ENCODE measurements around the gene CADM4. TPM values are rescaled to one million over a fixed set of nuclear protein-coding genes. Genes with fewer than 3 reads are reported as not detected.
A peak's percentile ranks its signal among the peaks of the same experiment; 100 is the strongest.
"Not testable (repeated sequence)": the region's sequence is repeated elsewhere in the genome, so short reads cannot be mapped to it uniquely, and the experiment has no call there.

CADM4 gene
- total and polyA plus RNA-seq, 9 donors = 6.7 to 27.1 (median 12.6) TPM

- 94% methylated on average over 10 of the region's 12 CpGs for WGBS (ENCODE audit: insufficient coverage)
- no peaks in the 10 kb centered on the region for H3K27me3 ChIP-seq (ENCODE audit: control insufficient read depth, insufficient read depth, low read length)
- no peaks in the 10 kb centered on the region for H3K4me1 ChIP-seq (ENCODE audit: control insufficient read depth, insufficient read depth, low read length)
- no peak overlapping the region for H3K27ac ChIP-seq (ENCODE audit: low read length)
- H3K4me3 ChIP-seq (ENCODE audit: low read length) = no peak overlapping the region
- H3K9me3 ChIP-seq (replicated peaks; ENCODE audit: control insufficient read depth, low read depth, low read length) = no peaks in the 10 kb centered on the region
- DNase-seq = no peak
- peaks cover 48% of the 10 kb centered on the region for H3K36me3 ChIP-seq (ENCODE audit: control insufficient read depth, insufficient read depth, low read length)
Measured at GRCh38 chr19:43612374-43612773, 27.3 kb downstream of the CADM4 start.

- Histone ChIP-seq H3K4me1 (ENCODE audit: control insufficient read depth, insufficient read depth, low read length) (no peaks in the 10 kb centered on the region), H3K4me3 (ENCODE audit: low read length) (no peak within 1 kb of the TSS), H3K9me3 (replicated peaks; ENCODE audit: control insufficient read depth, low read depth, low read length) (no peaks in the 10 kb centered on the region), H3K27ac (ENCODE audit: low read length) (no peak within 1 kb of the TSS), H3K27me3 (ENCODE audit: control insufficient read depth, insufficient read depth, low read length) (no peaks in the 10 kb centered on the region), H3K36me3 (ENCODE audit: control insufficient read depth, insufficient read depth, low read length) (peaks cover 52% of the 10 kb centered on the region)
- no peak for DNase-seq
- 94% methylated on average over 3 of the region's 3 CpGs for WGBS (ENCODE audit: insufficient coverage)
Measured at GRCh38 chr19:43611788-43612187, 27.9 kb downstream of the CADM4 start, which contains the start of gene SRRM5. Gene SRRM5, plus strand, starts transcription at chr19:43612088. Its CDS starts 34 bp downstream, at chr19:43612122.

- H3K9me3 ChIP-seq (replicated peaks; ENCODE audit: control insufficient read depth, low read depth, low read length) = no peaks in the 10 kb centered on the region
- H3K36me3 ChIP-seq (ENCODE audit: control insufficient read depth, insufficient read depth, low read length) = peaks cover 61% of the 10 kb centered on the region
- no peaks in the 10 kb centered on the region for H3K27me3 ChIP-seq (ENCODE audit: control insufficient read depth, insufficient read depth, low read length)
- no peaks in the 10 kb centered on the region for H3K4me1 ChIP-seq (ENCODE audit: control insufficient read depth, insufficient read depth, low read length)
- no peak for DNase-seq
- no peak overlapping the region for H3K27ac ChIP-seq (ENCODE audit: low read length)
- no peak overlapping the region for H3K4me3 ChIP-seq (ENCODE audit: low read length)
- 60% methylated on average over 1 of the region's 3 CpGs for WGBS (ENCODE audit: insufficient coverage)
Measured at GRCh38 chr19:43610493-43610892, 29.2 kb downstream of the CADM4 start.

- Histone ChIP-seq H3K9me3 (replicated peaks; ENCODE audit: control insufficient read depth, low read depth, low read length) (no peaks in the 10 kb centered on the region), H3K36me3 (ENCODE audit: control insufficient read depth, insufficient read depth, low read length) (peaks cover 63% of the 10 kb centered on the region), H3K4me3 (ENCODE audit: low read length) (no peak overlapping the region), H3K4me1 (ENCODE audit: control insufficient read depth, insufficient read depth, low read length) (no peaks in the 10 kb centered on the region), H3K27ac (ENCODE audit: low read length) (no peak overlapping the region), H3K27me3 (ENCODE audit: control insufficient read depth, insufficient read depth, low read length) (no peaks in the 10 kb centered on the region)
- 79% methylated on average over 7 of the region's 7 CpGs for WGBS (ENCODE audit: insufficient coverage)
- DNase-seq = no peak
Measured at GRCh38 chr19:43609872-43610271, 29.8 kb downstream of the CADM4 start.

- Histone ChIP-seq H3K27me3 (ENCODE audit: control insufficient read depth, insufficient read depth, low read length) (no peaks in the 10 kb centered on the region), H3K36me3 (ENCODE audit: control insufficient read depth, insufficient read depth, low read length) (peaks cover 47% of the 10 kb centered on the region), H3K27ac (ENCODE audit: low read length) (no peak overlapping the region), H3K4me3 (ENCODE audit: low read length) (no peak overlapping the region), H3K9me3 (replicated peaks; ENCODE audit: control insufficient read depth, low read depth, low read length) (no peaks in the 10 kb centered on the region), H3K4me1 (ENCODE audit: control insufficient read depth, insufficient read depth, low read length) (no peaks in the 10 kb centered on the region)
- DNase-seq = no peak
- WGBS (ENCODE audit: insufficient coverage) = 82% methylated on average over 15 of the region's 28 CpGs
Measured at GRCh38 chr19:43607238-43608205, 32.1 kb downstream of the CADM4 start.

GRCh38 chr19:43606569-43607229 is 33.0 kb downstream of the CADM4 start:
- 83% methylated on average over 4 of the region's 7 CpGs for WGBS (ENCODE audit: insufficient coverage)
- Histone ChIP-seq H3K4me1 (ENCODE audit: control insufficient read depth, insufficient read depth, low read length) (no peaks in the 10 kb centered on the region), H3K27me3 (ENCODE audit: control insufficient read depth, insufficient read depth, low read length) (no peaks in the 10 kb centered on the region), H3K4me3 (ENCODE audit: low read length) (no peak overlapping the region), H3K36me3 (ENCODE audit: control insufficient read depth, insufficient read depth, low read length) (peaks cover 42% of the 10 kb centered on the region), H3K27ac (ENCODE audit: low read length) (peak overlapping the region; percentile 55), H3K9me3 (replicated peaks; ENCODE audit: control insufficient read depth, low read depth, low read length) (no peaks in the 10 kb centered on the region)
- peak; percentile 75 for DNase-seq

GRCh38 chr19:43605875-43606568 is 33.6 kb downstream of the CADM4 start:
- Histone ChIP-seq H3K9me3 (replicated peaks; ENCODE audit: control insufficient read depth, low read depth, low read length) (no peaks in the 10 kb centered on the region), H3K27ac (ENCODE audit: low read length) (peak overlapping the region; percentile 29), H3K4me1 (ENCODE audit: control insufficient read depth, insufficient read depth, low read length) (no peaks in the 10 kb centered on the region), H3K27me3 (ENCODE audit: control insufficient read depth, insufficient read depth, low read length) (no peaks in the 10 kb centered on the region), H3K36me3 (ENCODE audit: control insufficient read depth, insufficient read depth, low read length) (peaks cover 43% of the 10 kb centered on the region), H3K4me3 (ENCODE audit: low read length) (no peak overlapping the region)
- 62% methylated on average over 2 of the region's 7 CpGs for WGBS (ENCODE audit: insufficient coverage)
- DNase-seq = no peak

- H3K36me3 ChIP-seq (ENCODE audit: control insufficient read depth, insufficient read depth, low read length) = peaks cover 37% of the 10 kb centered on the region
- DNase-seq = not testable (repeated sequence)
- WGBS (ENCODE audit: insufficient coverage) = 69% methylated on average over 2 of the region's 5 CpGs
Measured at GRCh38 chr19:43600326-43600725, 39.3 kb downstream of the CADM4 start.

GRCh38 chr19:43599635-43600295 is 39.9 kb downstream of the CADM4 start:
- Histone ChIP-seq H3K36me3 (ENCODE audit: control insufficient read depth, insufficient read depth, low read length) (peaks cover 37% of the 10 kb centered on the region), H3K9me3 (replicated peaks; ENCODE audit: control insufficient read depth, low read depth, low read length) (no peaks in the 10 kb centered on the region), H3K4me1 (ENCODE audit: control insufficient read depth, insufficient read depth, low read length) (peaks cover 19% of the 10 kb centered on the region), H3K4me3 (ENCODE audit: low read length) (no peak overlapping the region), H3K27ac (ENCODE audit: low read length) (no peak overlapping the region), H3K27me3 (ENCODE audit: control insufficient read depth, insufficient read depth, low read length) (no peaks in the 10 kb centered on the region)
- DNase-seq = no peak
- 84% methylated on average over 2 of the region's 4 CpGs for WGBS (ENCODE audit: insufficient coverage)

More at GRCh38 chr19:43600326-43600725, 39.3 kb downstream of the CADM4 start:
- H3K27ac ChIP-seq (ENCODE audit: low read length); H3K9me3 ChIP-seq (replicated peaks; ENCODE audit: control insufficient read depth, low read depth, low read length); H3K4me3 ChIP-seq (ENCODE audit: low read length); H3K27me3 ChIP-seq (ENCODE audit: control insufficient read depth, insufficient read depth, low read length): not testable (repeated sequence)
- H3K4me1 ChIP-seq (ENCODE audit: control insufficient read depth, insufficient read depth, low read length) = peaks cover 14% of the 10 kb centered on the region

Data from muscle of leg (tissue), 11 donors.